ENCODE data around the gene PC.

DNA sequence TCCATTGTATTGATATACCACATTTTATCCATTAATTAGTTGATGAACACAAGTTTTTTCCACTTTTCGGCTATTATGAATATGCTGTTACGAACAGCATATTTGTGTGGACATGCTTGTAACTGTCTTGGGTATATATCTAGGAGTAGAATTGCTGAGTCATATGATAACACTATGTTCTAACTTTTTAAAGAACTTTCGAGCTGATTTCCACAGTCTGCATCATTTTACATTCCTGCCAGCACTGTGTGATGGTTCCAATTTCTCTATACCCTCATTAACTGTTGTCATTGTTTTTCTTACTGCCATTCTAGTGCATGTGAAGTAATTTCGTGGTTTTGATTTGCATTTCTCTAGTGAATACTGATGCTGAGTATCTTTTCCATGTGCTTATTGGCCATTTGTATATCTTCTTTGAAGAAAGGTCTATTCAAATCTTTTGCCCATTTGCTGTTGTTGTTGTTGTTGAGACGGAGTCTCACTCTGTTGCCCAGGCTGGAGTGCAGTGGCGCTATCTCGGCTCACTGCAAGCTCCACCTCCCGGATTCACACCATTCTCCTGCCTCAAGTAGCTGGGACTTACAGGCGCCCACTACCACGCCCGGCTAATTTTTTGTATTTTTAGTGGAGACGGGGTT, 122.3 kb downstream of the PC start:
- TF ChIP-seq, protein P1, sequence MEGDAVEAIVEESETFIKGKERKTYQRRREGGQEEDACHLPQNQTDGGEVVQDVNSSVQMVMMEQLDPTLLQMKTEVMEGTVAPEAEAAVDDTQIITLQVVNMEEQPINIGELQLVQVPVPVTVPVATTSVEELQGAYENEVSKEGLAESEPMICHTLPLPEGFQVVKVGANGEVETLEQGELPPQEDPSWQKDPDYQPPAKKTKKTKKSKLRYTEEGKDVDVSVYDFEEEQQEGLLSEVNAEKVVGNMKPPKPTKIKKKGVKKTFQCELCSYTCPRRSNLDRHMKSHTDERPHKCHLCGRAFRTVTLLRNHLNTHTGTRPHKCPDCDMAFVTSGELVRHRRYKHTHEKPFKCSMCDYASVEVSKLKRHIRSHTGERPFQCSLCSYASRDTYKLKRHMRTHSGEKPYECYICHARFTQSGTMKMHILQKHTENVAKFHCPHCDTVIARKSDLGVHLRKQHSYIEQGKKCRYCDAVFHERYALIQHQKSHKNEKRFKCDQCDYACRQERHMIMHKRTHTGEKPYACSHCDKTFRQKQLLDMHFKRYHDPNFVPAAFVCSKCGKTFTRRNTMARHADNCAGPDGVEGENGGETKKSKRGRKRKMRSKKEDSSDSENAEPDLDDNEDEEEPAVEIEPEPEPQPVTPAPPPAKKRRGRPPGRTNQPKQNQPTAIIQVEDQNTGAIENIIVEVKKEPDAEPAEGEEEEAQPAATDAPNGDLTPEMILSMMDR (IDR thresholded peaks at IDR 0.05): no peak
- TF ChIP-seq POLR2AphosphoS5 (IDR thresholded peaks at IDR 0.05) (no peak), EP300 (IDR thresholded peaks at IDR 0.05) (no peak), POLR2A (IDR thresholded peaks at IDR 0.05) (no peak)

Data from sigmoid colon (tissue), 4 donors.